Breast epithelium (tissue), 3 donors: Measurements from ENCODE around the gene OR51A4.
"Not testable (repeated sequence)": the region's sequence is repeated elsewhere in the genome, so short reads cannot be mapped to it uniquely, and the experiment has no call there.

ENCODE experiments used
- CTCF ChIP-seq, 3 donors: fragments of 450-650 bp; IDR thresholded peaks; one replicate each; pipeline ENCODE4 v1.5.1; 2016 to 2017; ENCODE audit warnings: antibody characterized with exemption in 3 of 3, mild to moderate bottlenecking in 3 of 3, moderate library complexity in 3 of 3
- POLR2A ChIP-seq: fragments of 450-650 bp; IDR thresholded peaks from one replicate; pipeline ENCODE4 v1.6.1; 2016; ENCODE audit warnings: antibody characterized with exemption, mild to moderate bottlenecking, moderate library complexity
- POLR2AphosphoS5 ChIP-seq, 3 donors: sonication (generic); formaldehyde crosslinking; IDR thresholded peaks; one replicate each; pipeline ENCODE4 v1.6.1; 2017; ENCODE audit warnings: antibody characterized with exemption in 3 of 3

GRCh38 chr11:4955613-4956012, 8.2 kb upstream of the OR51A4 start, which contains the start of gene OR51A2:
- not testable (repeated sequence) for TF ChIP-seq CTCF (IDR thresholded peaks at IDR 0.05); POLR2AphosphoS5 (IDR thresholded peaks at IDR 0.05); POLR2A
